PC-9 (cell line): ENCODE measurements around the gene FAM171A2. TPM values are rescaled to one million over a fixed set of nuclear protein-coding genes. Genes with fewer than 3 reads are reported as not detected.
"Not testable (repeated sequence)": the region's sequence is repeated elsewhere in the genome, so short reads cannot be mapped to it uniquely, and the experiment has no call there.

Experiments used
- BruUV-seq: library from RNA; stranded (reverse); fragments of 400-500 nt; replicated peaks from 2 replicates; lab custom pipeline; 2021; lab: Mats Ljungman, UMichigan
- CTCF ChIA-PET: fragments of 300-600 bp; sonication (Branson Sonifier 250); formaldehyde crosslinking; loops from one replicate; lab custom pipeline; 2022; ENCODE audit warnings: antibody characterized with exemption; lab: Charles Lee
- POLR2A ChIA-PET: fragments of 300-600 bp; sonication (Branson Sonifier 250); formaldehyde crosslinking; loops from one replicate; lab custom pipeline; 2022; ENCODE audit warnings: antibody characterized with exemption; ENCODE audit not compliant: unreplicated experiment; lab: Charles Lee
- DNase-seq, 2 experiments: peaks; one replicate each; pipeline versions ENCODE4 v3.0.0 to v3.0.0-alpha.2; 2015 to 2022; ENCODE audit warnings: mixed read lengths in 1 of 2
- H2AFZ ChIP-seq: fragments of 200-600 bp; sonication (generic); 2 replicates; pipeline ENCODE4 v1.8.1; 2017; ENCODE audit warnings: antibody characterized with exemption
- H3F3A ChIP-seq: fragments of 200-600 bp; sonication (generic); 2 replicates; pipeline ENCODE4 v1.8.1; 2017; ENCODE audit warnings: antibody characterized with exemption, mild to moderate bottlenecking, low read depth; ENCODE audit not compliant: insufficient read depth
- H3K27ac ChIP-seq: fragments of 200-600 bp; sonication (generic); 2 replicates; pipeline ENCODE4 v1.6.1; 2016; ENCODE audit warnings: mixed run types
- H3K27me3 ChIP-seq: fragments of 200-600 bp; sonication (generic); 2 replicates; pipeline ENCODE4 v1.6.1; 2016; ENCODE audit warnings: low read depth, mixed run types; ENCODE audit not compliant: insufficient read depth
- H3K36me3 ChIP-seq: fragments of 200-600 bp; sonication (generic); 2 replicates; pipeline ENCODE4 v1.6.1; 2016; ENCODE audit warnings: low read depth, mixed run types
- H3K4me1 ChIP-seq: fragments of 200-600 bp; sonication (generic); replicated peaks from 2 replicates; pipeline ENCODE4 v1.6.1; 2016; ENCODE audit warnings: mixed run types; ENCODE audit not compliant: insufficient read depth
- H3K4me2 ChIP-seq: fragments of 200-600 bp; sonication (generic); 2 replicates; pipeline ENCODE4 v1.6.1; 2017; ENCODE audit warnings: mixed run types
- H3K4me3 ChIP-seq: fragments of 200-600 bp; sonication (generic); 2 replicates; pipeline ENCODE4 v1.6.1; 2016; ENCODE audit warnings: mixed run types
- H3K79me2 ChIP-seq: fragments of 200-600 bp; sonication (generic); 2 replicates; pipeline ENCODE4 v1.6.1; 2017; ENCODE audit warnings: low read depth, mixed run types
- H3K9me2 ChIP-seq: fragments of 200-600 bp; sonication (generic); 2 replicates; pipeline ENCODE4 v1.8.1; 2017; ENCODE audit warnings: mild to moderate bottlenecking; ENCODE audit not compliant: insufficient read depth
- H3K9me3 ChIP-seq: fragments of 200-600 bp; sonication (generic); 2 replicates; pipeline ENCODE4 v1.8.1; 2016; ENCODE audit warnings: low read depth; ENCODE audit not compliant: insufficient read depth
- H4K20me1 ChIP-seq: fragments of 200-600 bp; sonication (generic); 2 replicates; pipeline ENCODE4 v1.8.1; 2017; ENCODE audit not compliant: insufficient read depth
- CTCF ChIP-seq: fragments of 200-600 bp; sonication (generic); conservative IDR thresholded peaks from 2 replicates; pipeline ENCODE4 v1.6.1; 2017; ENCODE audit warnings: mixed run types, antibody characterized with exemption, mild to moderate bottlenecking, moderate library complexity
- EZH2 ChIP-seq: fragments of 200-600 bp; sonication (generic); IDR thresholded peaks from 2 replicates; pipeline ENCODE4 v1.8.0; 2017; ENCODE audit warnings: antibody characterized with exemption, low read depth
- intact Hi-C: fragments of 100-400 bp; cut with micrococcal nuclease; formaldehyde crosslinking; loops from one replicate; pipeline ENCODE4 v1.10.0; 2022; ENCODE audit not compliant: unreplicated experiment
- total RNA-seq: library from RNA; stranded (reverse); gene quantifications from 2 replicates; pipeline ENCODE4 v1.2.3, GENCODE V29; 2021

The FAM171A2 gene
- total RNA-seq, 1 experiment from 2014 or later: 8.3 TPM

- CTCF ChIA-PET: interaction anchor here (0.6 to 1.1 kb wide), 6 partner anchors 18 to 412 kb away, joined by 3 to 8 read pairs (median 5); no protein-coding TSS in a partner anchor
- TF ChIP-seq CTCF: no peak
- TF ChIP-seq EZH2: no peak
- no peaks in the 10 kb centered on the region for H3K27me3 ChIP-seq
- no peaks in the 10 kb centered on the region for H3K9me2 ChIP-seq
- peaks cover 20% of the 10 kb centered on the region for H3K4me1 ChIP-seq
- H3K4me2 ChIP-seq: peak within 1 kb of the TSS; percentile 93
- peak; percentile 93 to 95 for DNase-seq
- peak within 1 kb of the TSS; percentile 31; the same call in 1 of the 2 replicates for H3K27ac ChIP-seq
- intact Hi-C loops: loop anchor here (10.0 kb wide), 1 partner anchor 270 kb away; the partner anchor contains the start of gene G6PC3
- no peaks in the 10 kb centered on the region for H3K36me3 ChIP-seq
- H4K20me1 ChIP-seq: peaks cover 8% of the 10 kb centered on the region; the same call in 1 of the 2 replicates
- peak within 1 kb of the TSS; percentile 95 for H3K4me3 ChIP-seq
- H2AFZ ChIP-seq: peak within 1 kb of the TSS; percentile 92
- peaks cover 7% of the 10 kb centered on the region; the same call in 1 of the 2 replicates for H3K79me2 ChIP-seq
- H3K9me3 ChIP-seq: no peaks in the 10 kb centered on the region
- H3F3A ChIP-seq: peaks cover 12% of the 10 kb centered on the region; the same call in 1 of the 2 replicates
- POLR2A ChIA-PET: interaction anchor here (0.7 to 1.5 kb wide), 2 partner anchors 18 to 121 kb away, joined by 4 to 7 read pairs; no protein-coding TSS in a partner anchor
- BruUV-seq: no TSS peak
Measured at GRCh38 chr17:44344939-44345453, 18.7 kb downstream of the FAM171A2 start, which contains the start of gene GRN. GRN (plus strand) TSS chr17:44345302; CDS start chr17:44349165, 3,863 bp downstream.

- peaks cover 8% of the 10 kb centered on the region; the same call in 1 of the 2 replicates for H4K20me1 ChIP-seq
- DNase-seq: no peak
- POLR2A ChIA-PET: interaction anchor here (0.6 kb wide), 1 partner anchor 13 kb away, joined by 10 read pairs; no protein-coding TSS in a partner anchor
- no TSS peak for BruUV-seq
- no peaks in the 10 kb centered on the region for H3K27me3 ChIP-seq
- H3K36me3 ChIP-seq: no peaks in the 10 kb centered on the region
- H3K4me2 ChIP-seq: no peak overlapping the region
- no peak overlapping the region for H3K4me3 ChIP-seq
- CTCF ChIA-PET: no interaction called here
- no peaks in the 10 kb centered on the region for H3K9me2 ChIP-seq
- intact Hi-C loops: loop anchor here (10.0 kb wide), 1 partner anchor 269 kb away; the partner anchor contains the start of gene G6PC3
- H2AFZ ChIP-seq: no peak overlapping the region
- peaks cover 14% of the 10 kb centered on the region; the same call in 1 of the 2 replicates for H3F3A ChIP-seq
- no peak for TF ChIP-seq EZH2
- no peak for TF ChIP-seq CTCF
- H3K9me3 ChIP-seq: no peaks in the 10 kb centered on the region
- no peak overlapping the region for H3K27ac ChIP-seq
- peaks cover 7% of the 10 kb centered on the region; the same call in 1 of the 2 replicates for H3K79me2 ChIP-seq
- H3K4me1 ChIP-seq: peaks cover 27% of the 10 kb centered on the region
Measured at GRCh38 chr17:44343510-44344209, 20.0 kb downstream of the FAM171A2 start.

- H3K9me3 ChIP-seq, H2AFZ ChIP-seq, H3K36me3 ChIP-seq, H4K20me1 ChIP-seq, BruUV-seq, H3K27ac ChIP-seq, H3K79me2 ChIP-seq, H3K9me2 ChIP-seq, POLR2A ChIA-PET, H3K27me3 ChIP-seq, H3K4me3 ChIP-seq: not testable (repeated sequence)
- Histone ChIP-seq H3K4me1 (peaks cover 25% of the 10 kb centered on the region), H3K4me2 (peak overlapping the region; percentile 36; the same call in 1 of the 2 replicates), H3F3A (peaks cover 14% of the 10 kb centered on the region; the same call in 1 of the 2 replicates)
- DNase-seq: peak in 1 of 2 experiments; percentile 65
- intact Hi-C loops: loop anchor here (10.0 kb wide), 1 partner anchor 266 kb away; the partner anchor contains the start of gene G6PC3
- CTCF ChIA-PET: interaction anchor here (0.6 kb wide), 1 partner anchor 9 kb away, joined by 13 read pairs; no protein-coding TSS in a partner anchor
Measured at GRCh38 chr17:44340553-44340952, 23.1 kb downstream of the FAM171A2 start.
